ENCODE data around the gene PAX5.

Gene PAX5

DNA sequence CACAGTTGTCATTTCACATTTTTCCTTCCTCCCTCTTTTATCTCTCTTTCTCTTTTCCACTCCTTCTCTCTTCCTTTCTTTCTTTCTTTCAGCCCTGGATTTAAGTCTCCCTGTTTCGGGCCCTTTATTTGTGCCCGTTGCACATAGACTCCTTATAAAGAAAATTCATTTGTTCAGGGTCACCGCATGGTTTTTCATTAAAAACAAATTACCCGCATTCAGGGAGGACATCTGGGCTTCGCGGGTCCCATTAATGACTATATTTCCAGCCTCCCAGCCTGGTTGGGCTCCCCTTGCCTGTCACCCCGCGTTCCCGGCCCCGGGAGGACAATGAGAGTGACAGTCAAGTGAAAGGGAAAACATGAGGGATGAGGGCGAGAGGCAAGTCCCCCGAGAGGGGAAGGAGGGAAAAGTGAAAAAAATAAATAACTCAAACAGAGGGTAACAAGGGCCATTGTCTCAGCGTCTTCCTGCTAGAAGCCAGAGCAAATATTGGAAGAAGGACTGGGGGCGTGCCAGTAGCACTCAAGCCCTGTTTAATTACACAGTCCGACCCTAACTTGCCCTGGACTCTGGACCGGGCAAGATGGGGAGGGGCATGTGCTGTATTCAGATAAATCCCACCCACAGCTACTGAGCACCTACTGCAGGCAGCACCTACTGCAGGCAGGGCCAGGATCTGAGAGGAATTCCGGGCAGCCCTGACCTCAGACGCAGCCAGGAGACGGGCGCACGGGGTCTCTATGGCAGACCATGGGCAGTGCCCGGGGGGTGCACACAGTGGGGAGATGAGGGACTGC lies 166.2 kb downstream of the PAX5 start:
- ChIA-PET CTCF (interaction anchor here (0.7 to 9.8 kb wide), 7 partner anchors 10 to 131 kb away, joined by 3 to 448 read pairs (median 5); no protein-coding TSS in a partner anchor), POLR2A (no interaction called here)
- Histone ChIP-seq H3K4me1 (ENCODE audit: control insufficient read depth, insufficient read depth, low read length) (no peaks in the 10 kb centered on the region), H3K36me3 (ENCODE audit: control insufficient read depth in 2 of 2, insufficient read depth in 1 of 2, low read length in 2 of 2) (no peaks in the 10 kb centered on the region), H3K27ac (ENCODE audit: extremely low read depth, low read depth, low read length) (no peak overlapping the region), H3K4me3 (ENCODE audit: low read depth, low read length) (no peak overlapping the region), H3K9me3 (ENCODE audit: control insufficient read depth, insufficient read depth, low read depth, low read length) (no peaks in the 10 kb centered on the region)
- TF ChIP-seq ZNF416 (tag by site-specific recombination; IDR thresholded peaks at IDR 0.05), result no peak
- TF ChIP-seq, protein P1, sequence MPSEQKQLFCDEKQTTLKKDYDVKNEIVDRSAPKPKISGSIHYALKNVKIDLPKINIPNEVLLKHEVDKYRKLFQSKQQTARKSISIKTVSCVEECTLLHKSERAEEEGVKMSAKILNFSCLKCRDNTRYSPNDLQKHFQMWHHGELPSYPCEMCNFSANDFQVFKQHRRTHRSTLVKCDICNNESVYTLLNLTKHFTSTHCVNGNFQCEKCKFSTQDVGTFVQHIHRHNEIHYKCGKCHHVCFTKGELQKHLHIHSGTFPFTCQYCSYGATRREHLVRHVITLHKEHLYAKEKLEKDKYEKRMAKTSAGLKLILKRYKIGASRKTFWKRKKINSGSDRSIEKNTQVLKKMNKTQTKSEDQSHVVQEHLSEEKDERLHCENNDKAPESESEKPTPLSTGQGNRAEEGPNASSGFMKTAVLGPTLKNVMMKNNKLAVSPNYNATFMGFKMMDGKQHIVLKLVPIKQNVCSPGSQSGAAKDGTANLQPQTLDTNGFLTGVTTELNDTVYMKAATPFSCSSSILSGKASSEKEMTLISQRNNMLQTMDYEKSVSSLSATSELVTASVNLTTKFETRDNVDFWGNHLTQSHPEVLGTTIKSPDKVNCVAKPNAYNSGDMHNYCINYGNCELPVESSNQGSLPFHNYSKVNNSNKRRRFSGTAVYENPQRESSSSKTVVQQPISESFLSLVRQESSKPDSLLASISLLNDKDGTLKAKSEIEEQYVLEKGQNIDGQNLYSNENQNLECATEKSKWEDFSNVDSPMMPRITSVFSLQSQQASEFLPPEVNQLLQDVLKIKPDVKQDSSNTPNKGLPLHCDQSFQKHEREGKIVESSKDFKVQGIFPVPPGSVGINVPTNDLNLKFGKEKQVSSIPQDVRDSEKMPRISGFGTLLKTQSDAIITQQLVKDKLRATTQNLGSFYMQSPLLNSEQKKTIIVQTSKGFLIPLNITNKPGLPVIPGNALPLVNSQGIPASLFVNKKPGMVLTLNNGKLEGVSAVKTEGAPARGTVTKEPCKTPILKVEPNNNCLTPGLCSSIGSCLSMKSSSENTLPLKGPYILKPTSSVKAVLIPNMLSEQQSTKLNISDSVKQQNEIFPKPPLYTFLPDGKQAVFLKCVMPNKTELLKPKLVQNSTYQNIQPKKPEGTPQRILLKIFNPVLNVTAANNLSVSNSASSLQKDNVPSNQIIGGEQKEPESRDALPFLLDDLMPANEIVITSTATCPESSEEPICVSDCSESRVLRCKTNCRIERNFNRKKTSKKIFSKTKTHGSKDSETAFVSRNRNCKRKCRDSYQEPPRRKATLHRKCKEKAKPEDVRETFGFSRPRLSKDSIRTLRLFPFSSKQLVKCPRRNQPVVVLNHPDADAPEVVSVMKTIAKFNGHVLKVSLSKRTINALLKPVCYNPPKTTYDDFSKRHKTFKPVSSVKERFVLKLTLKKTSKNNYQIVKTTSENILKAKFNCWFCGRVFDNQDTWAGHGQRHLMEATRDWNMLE (tag by site-specific recombination; conservative IDR thresholded peaks at IDR 0.05; ENCODE audit: low read depth), result no peak
- TF ChIP-seq ZBTB49 (tag by site-specific recombination; IDR thresholded peaks at IDR 0.05; ENCODE audit: low read depth), result no peak
- TF ChIP-seq GLIS2 (tag by site-specific recombination; IDR thresholded peaks at IDR 0.05), result no peak
- TF ChIP-seq ZNF704 (tag by site-specific recombination; IDR thresholded peaks at IDR 0.05), result no peak
- TF ChIP-seq ZNF548 (tag by site-specific recombination; IDR thresholded peaks at IDR 0.05), result no peak
- no peak for TF ChIP-seq ZNF596 (tag by site-specific recombination; IDR thresholded peaks at IDR 0.05)
- no peak for TF ChIP-seq KLF7 (tag by site-specific recombination; IDR thresholded peaks at IDR 0.05; ENCODE audit: borderline replicate concordance)
- no peak for TF ChIP-seq ZNF629 (tag by site-specific recombination; IDR thresholded peaks at IDR 0.05)
- TF ChIP-seq OSR2 (tag by site-specific recombination; IDR thresholded peaks at IDR 0.05), result no peak
- TF ChIP-seq ZSCAN16 (tag by site-specific recombination; IDR thresholded peaks at IDR 0.05), result no peak
- TF ChIP-seq ZNF701 (tag by site-specific recombination; IDR thresholded peaks at IDR 0.05), result no peak
- TF ChIP-seq ZEB2 (tag by site-specific recombination; IDR thresholded peaks at IDR 0.05), result no peak
- no peak for TF ChIP-seq ZBTB11 (tag by site-specific recombination; conservative IDR thresholded peaks at IDR 0.05; ENCODE audit: low read depth)
- no peak for TF ChIP-seq ZNF785 (tag by site-specific recombination; IDR thresholded peaks at IDR 0.05)

All from HEK293 (cell line).